IMR-90 (cell line): ENCODE data around the gene LRRTM4. TPM values are rescaled to one million over a fixed set of nuclear protein-coding genes. Genes with fewer than 3 reads are reported as not detected.

Experiments
- ATAC-seq: fragments of 200-7000 bp; cut with Tn5 transposase; 2 replicates; pipeline ENCODE4 v1.9.1; 2020; ENCODE audit warnings: low read depth, mild to moderate bottlenecking, moderate library complexity
- BruUV-seq: library from RNA; stranded (reverse); fragments of 400-500 nt; replicated peaks from 2 replicates; lab custom pipeline; 2021; lab: Mats Ljungman, UMichigan
- CTCF ChIA-PET: fragments of 300-600 bp; formaldehyde crosslinking; extraction: SDS; loops from one replicate; lab custom pipeline; 2021; ENCODE audit warnings: antibody characterized with exemption; lab: Yijun Ruan, JAX
- POLR2A ChIA-PET: fragments of 300-600 bp; sonication (Branson Sonifier 250); formaldehyde crosslinking; loops from one replicate; lab custom pipeline; 2022; ENCODE audit warnings: antibody characterized with exemption; ENCODE audit not compliant: unreplicated experiment; lab: Charles Lee
- DNase-seq: peaks from one replicate; pipeline ENCODE4 v3.0.0; 2013
- H2AFZ ChIP-seq: replicated peaks from 2 replicates; pipeline ENCODE3; 2013; ENCODE audit warnings: low read length, mild to moderate bottlenecking; ENCODE audit not compliant: poor library complexity
- H2AK5ac ChIP-seq: 2 replicates; pipeline ENCODE4 v1.6.1; 2013; ENCODE audit warnings: low read depth, low read length, inconsistent platforms
- H2AK9ac ChIP-seq: replicated peaks from 2 replicates; pipeline ENCODE3; 2013; ENCODE audit warnings: mild to moderate bottlenecking, low read depth, low read length, moderate library complexity; ENCODE audit not compliant: poor library complexity
- H2BK120ac ChIP-seq: 2 replicates; pipeline ENCODE4 v1.6.1; 2013; ENCODE audit warnings: low read depth, low read length, inconsistent platforms
- H2BK15ac ChIP-seq: 3 replicates; pipeline ENCODE4 v1.6.1; 2013; ENCODE audit warnings: low read depth, low read length, inconsistent platforms
- H2BK20ac ChIP-seq: 2 replicates; pipeline ENCODE4 v1.6.1; 2013; ENCODE audit warnings: low read depth, mild to moderate bottlenecking, inconsistent platforms, low read length, moderate library complexity
- H2BK5ac ChIP-seq: 2 replicates; pipeline ENCODE4 v1.6.1; 2013; ENCODE audit warnings: mild to moderate bottlenecking, low read depth, low read length, inconsistent platforms; ENCODE audit not compliant: poor library complexity, severe bottlenecking
- H3K14ac ChIP-seq: replicated peaks from 2 replicates; pipeline ENCODE4 v1.6.1; 2013; ENCODE audit warnings: low read depth, low read length, inconsistent platforms
- H3K18ac ChIP-seq: 2 replicates; pipeline ENCODE4 v1.6.1; 2013; ENCODE audit warnings: low read depth, low read length, control low read depth
- H3K23ac ChIP-seq: 2 replicates; pipeline ENCODE4 v1.6.1; 2013; ENCODE audit warnings: low read depth, low read length, inconsistent platforms
- H3K27ac ChIP-seq: 2 replicates; pipeline ENCODE4 v1.5.1; 2013; ENCODE audit warnings: mild to moderate bottlenecking, control low read depth, low read length; ENCODE audit not compliant: insufficient read depth
- H3K27me3 ChIP-seq: 2 replicates; pipeline ENCODE4 v1.6.1; 2013; ENCODE audit warnings: low read length; ENCODE audit not compliant: control insufficient read depth, insufficient read depth
- H3K36me3 ChIP-seq: 2 replicates; pipeline ENCODE4 v1.6.1; 2013; ENCODE audit warnings: low read length, mixed read lengths; ENCODE audit not compliant: control insufficient read depth, insufficient read depth
- H3K4ac ChIP-seq: 2 replicates; pipeline ENCODE4 v1.6.1; 2013; ENCODE audit warnings: low read depth, low read length, inconsistent platforms
- H3K4me1 ChIP-seq: 2 replicates; pipeline ENCODE4 v1.6.1; 2013; ENCODE audit warnings: low read length, mixed read lengths; ENCODE audit not compliant: control insufficient read depth, insufficient read depth
- H3K4me2 ChIP-seq: 2 replicates; pipeline ENCODE4 v1.6.1; 2013; ENCODE audit warnings: low read depth, mild to moderate bottlenecking, control low read depth, low read length, moderate library complexity
- H3K4me3 ChIP-seq: 2 replicates; pipeline ENCODE4 v1.5.1; 2013; ENCODE audit warnings: low read depth, mild to moderate bottlenecking, control low read depth, low read length, moderate library complexity; ENCODE audit not compliant: insufficient read depth
- H3K56ac ChIP-seq: 2 replicates; pipeline ENCODE4 v1.6.1; 2013; ENCODE audit warnings: low read length, inconsistent platforms; ENCODE audit not compliant: insufficient read depth; ENCODE audit errors: extremely low read depth
- H3K79me1 ChIP-seq, 2 experiments: 2 replicates each; pipeline ENCODE4 v1.6.1; 2013; ENCODE audit warnings: low read length in 2 of 2, inconsistent platforms in 1 of 2, low read depth in 1 of 2
- H3K9ac ChIP-seq: 2 replicates; pipeline ENCODE4 v1.6.1; 2013; ENCODE audit warnings: low read depth, low read length, control low read depth
- H3K9me1 ChIP-seq: 2 replicates; pipeline ENCODE4 v1.6.1; 2013; ENCODE audit warnings: low read length, inconsistent platforms; ENCODE audit not compliant: insufficient read depth
- H3K9me3 ChIP-seq: 2 replicates; pipeline ENCODE4 v1.6.1; 2013; ENCODE audit warnings: low read length; ENCODE audit not compliant: control insufficient read depth, insufficient read depth
- H4K20me1 ChIP-seq: 2 replicates; pipeline ENCODE4 v1.6.1; 2013; ENCODE audit warnings: low read length, inconsistent platforms; ENCODE audit not compliant: insufficient read depth
- H4K5ac ChIP-seq: 2 replicates; pipeline ENCODE4 v1.6.1; 2013; ENCODE audit warnings: mild to moderate bottlenecking, low read depth, low read length, control low read depth
- H4K8ac ChIP-seq, 2 experiments: 2 replicates each; pipeline ENCODE4 v1.6.1; 2013; ENCODE audit warnings: low read depth in 2 of 2, low read length in 2 of 2, control low read depth in 1 of 2, inconsistent platforms in 1 of 2
- H4K91ac ChIP-seq: 2 replicates; pipeline ENCODE4 v1.6.1; 2013; ENCODE audit warnings: low read depth, low read length, inconsistent platforms; ENCODE audit not compliant: insufficient read depth
- CEBPB ChIP-seq: IDR thresholded peaks from 2 replicates; pipeline ENCODE4 v1.6.1; 2012; ENCODE audit warnings: low read depth, low read length, improper control_type of control experiment
- CHD1 ChIP-seq: IDR thresholded peaks from 2 replicates; pipeline ENCODE4 v1.6.1; 2012; ENCODE audit warnings: low read depth, low read length, improper control_type of control experiment
- CTCF ChIP-seq: conservative IDR thresholded peaks from 2 replicates; pipeline ENCODE4 v1.5.1; 2012; ENCODE audit warnings: mild to moderate bottlenecking, low read depth, low read length, improper control_type of control experiment
- FOS ChIP-seq: fragments of 150-350 bp; IDR thresholded peaks from 2 replicates; pipeline ENCODE4 v1.6.1; 2016; ENCODE audit warnings: low read depth, low read length
- MAFK ChIP-seq: IDR thresholded peaks from 2 replicates; pipeline ENCODE4 v1.6.1; 2012; ENCODE audit warnings: low read depth, low read length, improper control_type of control experiment
- NFE2L2 ChIP-seq: fragments of 150-350 bp; IDR thresholded peaks from 2 replicates; pipeline ENCODE4 v1.6.1; 2016; ENCODE audit warnings: low read depth, mild to moderate bottlenecking, low read length
- RCOR1 ChIP-seq: IDR thresholded peaks from 2 replicates; pipeline ENCODE4 v1.6.1; 2012; ENCODE audit warnings: mild to moderate bottlenecking, low read length, improper control_type of control experiment; ENCODE audit not compliant: insufficient replicate concordance
- WGBS, 2 experiments: methylation state at CpG; one replicate each; pipeline versions ENCODE4 v1.1.5 to v1.1.7; 2013; ENCODE audit warnings: missing lambda C conversion rate in 2 of 2; ENCODE audit not compliant: insufficient read length in 1 of 2; ENCODE audit errors: extremely low coverage in 2 of 2; 5-methylcytosine and 5-hydroxymethylcytosine counted together
- dilution Hi-C: fragments of 300-500 bp; cut with HindIII; formaldehyde crosslinking; loops from one replicate; pipeline ENCODE4 v1.14.3; 2018; ENCODE audit warnings: low sequenced_read_pairs; ENCODE audit not compliant: unreplicated experiment
- in situ Hi-C: fragments of 300-500 bp; cut with MboI; formaldehyde crosslinking; loops from 3 replicates; pipeline ENCODE4 v1.14.3; 2019; ENCODE audit warnings: low sequenced_read_pairs, inconsistent platforms, mixed read lengths
- intact Hi-C: fragments of 100-400 bp; cut with micrococcal nuclease; formaldehyde crosslinking; loops from 2 replicates; pipeline ENCODE4 v1.10.0; 2022
- polyA plus RNA-seq, 3 experiments: library from polyadenylated mRNA; depleted of rRNA; stranded (reverse); fragments of >200 nt; gene quantifications; 2 replicates each; pipeline ENCODE4 v1.2.3, GENCODE V29; 2012; ENCODE audit warnings: low replicate concordance in 1 of 3
- total RNA-seq: library from RNA; depleted of rRNA; stranded (reverse); fragments of >200 nt; gene quantifications from 2 replicates; pipeline ENCODE4 v1.2.3, GENCODE V29; 2012

Gene LRRTM4
- total and polyA plus RNA-seq, 2 of the 4 experiments (the other 2 are of a cell fraction), result not detected

GRCh38 chr2:77007686-77008085, 514.5 kb downstream of the LRRTM4 start:
- H2BK5ac ChIP-seq, result no peak overlapping the region
- H4K20me1 ChIP-seq, result no peaks in the 10 kb centered on the region
- no peak overlapping the region for H3K9ac ChIP-seq
- H2BK15ac ChIP-seq, result no peak overlapping the region
- 0 out of 2 replicates have a peak, but pooled peaks cover 2% of the 10 kb centered on the region for H3K9me3 ChIP-seq
- in situ Hi-C loops, result no loop called here
- no peak overlapping the region for H3K23ac ChIP-seq
- H3K56ac ChIP-seq, result no peak overlapping the region
- dilution Hi-C loops, result no loop called here
- no peak overlapping the region for H2BK20ac ChIP-seq
- H3K9me1 ChIP-seq, result no peaks in the 10 kb centered on the region
- no CpG with 5 or more reads among the region's 2 CpGs for WGBS, 2 experiments
- ChIA-PET CTCF (no interaction called here), POLR2A (no interaction called here)
- TF ChIP-seq CHD1, result no peak
- TF ChIP-seq FOS, result no peak
- no peak for TF ChIP-seq MAFK
- TF ChIP-seq NFE2L2, result no peak
- no peak for TF ChIP-seq CTCF
- no peak for TF ChIP-seq RCOR1
- TF ChIP-seq CEBPB, result no peak
- no peaks in the 10 kb centered on the region for H3K36me3 ChIP-seq
- H3K4me2 ChIP-seq, result no peak overlapping the region
- no peaks in the 10 kb centered on the region for H3K27me3 ChIP-seq
- no peak overlapping the region for H2AK5ac ChIP-seq
- no peak overlapping the region for H3K4me3 ChIP-seq
- H3K14ac ChIP-seq, result no peak overlapping the region
- no peak for DNase-seq
- H4K91ac ChIP-seq, result no peak overlapping the region
- no TSS peak for BruUV-seq
- no peak overlapping the region for H2AK9ac ChIP-seq
- H2BK120ac ChIP-seq, result no peak overlapping the region
- no peak overlapping the region for H3K27ac ChIP-seq
- no peak overlapping the region for H3K4ac ChIP-seq
- no peak overlapping the region for H4K8ac ChIP-seq
- no peak for ATAC-seq
- no peaks in the 10 kb centered on the region for H3K79me1 ChIP-seq
- no peak overlapping the region for H2AFZ ChIP-seq
- H4K5ac ChIP-seq, result no peak overlapping the region
- intact Hi-C loops, result no loop called here
- H3K4me1 ChIP-seq, result no peaks in the 10 kb centered on the region
- no peak overlapping the region for H3K18ac ChIP-seq
